IMR-90 (cell line): ENCODE measurements around the gene UBN1. TPM values are rescaled to one million over a fixed set of nuclear protein-coding genes. Genes with fewer than 3 reads are reported as not detected.

Experiments
- ATAC-seq: fragments of 200-7000 bp; cut with Tn5 transposase; 2 replicates; pipeline ENCODE4 v1.9.1; 2020; ENCODE audit warnings: low read depth, mild to moderate bottlenecking, moderate library complexity
- BruUV-seq: library from RNA; stranded (reverse); fragments of 400-500 nt; replicated peaks from 2 replicates; lab custom pipeline; 2021; lab: Mats Ljungman, UMichigan
- CTCF ChIA-PET: fragments of 300-600 bp; formaldehyde crosslinking; extraction: SDS; loops from one replicate; lab custom pipeline; 2021; ENCODE audit warnings: antibody characterized with exemption; lab: Yijun Ruan, JAX
- POLR2A ChIA-PET: fragments of 300-600 bp; sonication (Branson Sonifier 250); formaldehyde crosslinking; loops from one replicate; lab custom pipeline; 2022; ENCODE audit warnings: antibody characterized with exemption; ENCODE audit not compliant: unreplicated experiment; lab: Charles Lee
- DNase-seq: peaks from one replicate; pipeline ENCODE4 v3.0.0; 2013
- H2AFZ ChIP-seq: replicated peaks from 2 replicates; pipeline ENCODE3; 2013; ENCODE audit warnings: low read length, mild to moderate bottlenecking; ENCODE audit not compliant: poor library complexity
- H2AK5ac ChIP-seq: 2 replicates; pipeline ENCODE4 v1.6.1; 2013; ENCODE audit warnings: low read depth, low read length, inconsistent platforms
- H2AK9ac ChIP-seq: replicated peaks from 2 replicates; pipeline ENCODE3; 2013; ENCODE audit warnings: mild to moderate bottlenecking, low read depth, low read length, moderate library complexity; ENCODE audit not compliant: poor library complexity
- H2BK120ac ChIP-seq: 2 replicates; pipeline ENCODE4 v1.6.1; 2013; ENCODE audit warnings: low read depth, low read length, inconsistent platforms
- H2BK15ac ChIP-seq: 3 replicates; pipeline ENCODE4 v1.6.1; 2013; ENCODE audit warnings: low read depth, low read length, inconsistent platforms
- H2BK20ac ChIP-seq: 2 replicates; pipeline ENCODE4 v1.6.1; 2013; ENCODE audit warnings: low read depth, mild to moderate bottlenecking, inconsistent platforms, low read length, moderate library complexity
- H2BK5ac ChIP-seq: 2 replicates; pipeline ENCODE4 v1.6.1; 2013; ENCODE audit warnings: mild to moderate bottlenecking, low read depth, low read length, inconsistent platforms; ENCODE audit not compliant: poor library complexity, severe bottlenecking
- H3K14ac ChIP-seq: replicated peaks from 2 replicates; pipeline ENCODE4 v1.6.1; 2013; ENCODE audit warnings: low read depth, low read length, inconsistent platforms
- H3K18ac ChIP-seq: 2 replicates; pipeline ENCODE4 v1.6.1; 2013; ENCODE audit warnings: low read depth, low read length, control low read depth
- H3K23ac ChIP-seq: 2 replicates; pipeline ENCODE4 v1.6.1; 2013; ENCODE audit warnings: low read depth, low read length, inconsistent platforms
- H3K27ac ChIP-seq: 2 replicates; pipeline ENCODE4 v1.5.1; 2013; ENCODE audit warnings: mild to moderate bottlenecking, control low read depth, low read length; ENCODE audit not compliant: insufficient read depth
- H3K27me3 ChIP-seq: 2 replicates; pipeline ENCODE4 v1.6.1; 2013; ENCODE audit warnings: low read length; ENCODE audit not compliant: control insufficient read depth, insufficient read depth
- H3K36me3 ChIP-seq: 2 replicates; pipeline ENCODE4 v1.6.1; 2013; ENCODE audit warnings: low read length, mixed read lengths; ENCODE audit not compliant: control insufficient read depth, insufficient read depth
- H3K4ac ChIP-seq: 2 replicates; pipeline ENCODE4 v1.6.1; 2013; ENCODE audit warnings: low read depth, low read length, inconsistent platforms
- H3K4me1 ChIP-seq: 2 replicates; pipeline ENCODE4 v1.6.1; 2013; ENCODE audit warnings: low read length, mixed read lengths; ENCODE audit not compliant: control insufficient read depth, insufficient read depth
- H3K4me2 ChIP-seq: 2 replicates; pipeline ENCODE4 v1.6.1; 2013; ENCODE audit warnings: low read depth, mild to moderate bottlenecking, control low read depth, low read length, moderate library complexity
- H3K4me3 ChIP-seq: 2 replicates; pipeline ENCODE4 v1.5.1; 2013; ENCODE audit warnings: low read depth, mild to moderate bottlenecking, control low read depth, low read length, moderate library complexity; ENCODE audit not compliant: insufficient read depth
- H3K56ac ChIP-seq: 2 replicates; pipeline ENCODE4 v1.6.1; 2013; ENCODE audit warnings: low read length, inconsistent platforms; ENCODE audit not compliant: insufficient read depth; ENCODE audit errors: extremely low read depth
- H3K79me1 ChIP-seq, 2 experiments: 2 replicates each; pipeline ENCODE4 v1.6.1; 2013; ENCODE audit warnings: low read length in 2 of 2, inconsistent platforms in 1 of 2, low read depth in 1 of 2
- H3K9ac ChIP-seq: 2 replicates; pipeline ENCODE4 v1.6.1; 2013; ENCODE audit warnings: low read depth, low read length, control low read depth
- H3K9me1 ChIP-seq: 2 replicates; pipeline ENCODE4 v1.6.1; 2013; ENCODE audit warnings: low read length, inconsistent platforms; ENCODE audit not compliant: insufficient read depth
- H3K9me3 ChIP-seq: 2 replicates; pipeline ENCODE4 v1.6.1; 2013; ENCODE audit warnings: low read length; ENCODE audit not compliant: control insufficient read depth, insufficient read depth
- H4K20me1 ChIP-seq: 2 replicates; pipeline ENCODE4 v1.6.1; 2013; ENCODE audit warnings: low read length, inconsistent platforms; ENCODE audit not compliant: insufficient read depth
- H4K5ac ChIP-seq: 2 replicates; pipeline ENCODE4 v1.6.1; 2013; ENCODE audit warnings: mild to moderate bottlenecking, low read depth, low read length, control low read depth
- H4K8ac ChIP-seq, 2 experiments: 2 replicates each; pipeline ENCODE4 v1.6.1; 2013; ENCODE audit warnings: low read depth in 2 of 2, low read length in 2 of 2, control low read depth in 1 of 2, inconsistent platforms in 1 of 2
- H4K91ac ChIP-seq: 2 replicates; pipeline ENCODE4 v1.6.1; 2013; ENCODE audit warnings: low read depth, low read length, inconsistent platforms; ENCODE audit not compliant: insufficient read depth
- BHLHE40 ChIP-seq: fragments of 150-350 bp; IDR thresholded peaks from 2 replicates; pipeline ENCODE4 v1.6.1; 2016; ENCODE audit warnings: mild to moderate bottlenecking, low read depth, low read length
- CEBPB ChIP-seq: IDR thresholded peaks from 2 replicates; pipeline ENCODE4 v1.6.1; 2012; ENCODE audit warnings: low read depth, low read length, improper control_type of control experiment
- FOS ChIP-seq: fragments of 150-350 bp; IDR thresholded peaks from 2 replicates; pipeline ENCODE4 v1.6.1; 2016; ENCODE audit warnings: low read depth, low read length
- MAZ ChIP-seq: IDR thresholded peaks from 2 replicates; pipeline ENCODE4 v1.6.1; 2012; ENCODE audit warnings: low read depth, mild to moderate bottlenecking, low read length, improper control_type of control experiment, moderate library complexity, borderline replicate concordance
- RAD21 ChIP-seq: IDR thresholded peaks from 2 replicates; pipeline ENCODE4 v1.6.1; 2012; ENCODE audit warnings: low read length, improper control_type of control experiment
- RCOR1 ChIP-seq: IDR thresholded peaks from 2 replicates; pipeline ENCODE4 v1.6.1; 2012; ENCODE audit warnings: mild to moderate bottlenecking, low read length, improper control_type of control experiment; ENCODE audit not compliant: insufficient replicate concordance
- RFX5 ChIP-seq: IDR thresholded peaks from 2 replicates; pipeline ENCODE4 v1.8.0; 2012; ENCODE audit warnings: low read depth, mild to moderate bottlenecking, low read length, moderate library complexity
- USF2 ChIP-seq: fragments of 150-350 bp; IDR thresholded peaks from 2 replicates; pipeline ENCODE4 v1.6.1; 2017; ENCODE audit warnings: mild to moderate bottlenecking, antibody characterized with exemption, low read length, low read depth
- WGBS, 2 experiments: methylation state at CpG; one replicate each; pipeline versions ENCODE4 v1.1.5 to v1.1.7; 2013; ENCODE audit warnings: missing lambda C conversion rate in 2 of 2; ENCODE audit not compliant: insufficient read length in 1 of 2; ENCODE audit errors: extremely low coverage in 2 of 2; 5-methylcytosine and 5-hydroxymethylcytosine counted together
- dilution Hi-C: fragments of 300-500 bp; cut with HindIII; formaldehyde crosslinking; loops from one replicate; pipeline ENCODE4 v1.14.3; 2018; ENCODE audit warnings: low sequenced_read_pairs; ENCODE audit not compliant: unreplicated experiment
- in situ Hi-C: fragments of 300-500 bp; cut with MboI; formaldehyde crosslinking; loops from 3 replicates; pipeline ENCODE4 v1.14.3; 2019; ENCODE audit warnings: low sequenced_read_pairs, inconsistent platforms, mixed read lengths
- intact Hi-C: fragments of 100-400 bp; cut with micrococcal nuclease; formaldehyde crosslinking; loops from 2 replicates; pipeline ENCODE4 v1.10.0; 2022
- polyA plus RNA-seq, 3 experiments: library from polyadenylated mRNA; depleted of rRNA; stranded (reverse); fragments of >200 nt; gene quantifications; 2 replicates each; pipeline ENCODE4 v1.2.3, GENCODE V29; 2012; ENCODE audit warnings: low replicate concordance in 1 of 3
- total RNA-seq: library from RNA; depleted of rRNA; stranded (reverse); fragments of >200 nt; gene quantifications from 2 replicates; pipeline ENCODE4 v1.2.3, GENCODE V29; 2012

Gene UBN1
- total and polyA plus RNA-seq, 2 of the 4 experiments (the other 2 are of a cell fraction) = 5.7 to 16.3 TPM

- TF ChIP-seq FOS = no peak
Measured at GRCh38 chr16:4913774-4914525, 66.7 kb downstream of the UBN1 start (continued).

- no peak for TF ChIP-seq FOS
- no peak for TF ChIP-seq RAD21
- no peak for TF ChIP-seq BHLHE40
- no peak for TF ChIP-seq RCOR1
- no peak for TF ChIP-seq RFX5
- no peak for TF ChIP-seq MAZ
- TF ChIP-seq CEBPB = no peak
- no peak for TF ChIP-seq USF2
- CTCF ChIA-PET = interaction anchor here (0.9 kb wide), 1 partner anchor 24 kb away, joined by 3 read pairs; no protein-coding TSS in a partner anchor
- Histone ChIP-seq H4K91ac (no peak overlapping the region), H3K56ac (no peak overlapping the region), H2BK120ac (no peak overlapping the region), H4K8ac (no peak overlapping the region), H3K4me3 (no peak overlapping the region), H2AK5ac (no peak overlapping the region), H3K9ac (no peak overlapping the region), H2BK20ac (no peak overlapping the region), H3K4me1 (peaks cover 12% of the 10 kb centered on the region), H3K4ac (no peak overlapping the region), H4K20me1 (0 out of 2 replicates have a peak, but pooled peaks cover 4% of the 10 kb centered on the region), H2BK15ac (no peak overlapping the region), H2AK9ac (peak overlapping the region; percentile 70), H3K18ac (no peak overlapping the region), H2BK5ac (peak overlapping the region; percentile 25), H3K79me1 (no peaks in the 10 kb centered on the region), H2AFZ (peak overlapping the region; percentile 56), H3K27ac (no peak overlapping the region), H3K9me1 (no peaks in the 10 kb centered on the region), H3K14ac (no peak overlapping the region), H4K5ac (no peak overlapping the region), H3K4me2 (no peak overlapping the region), H3K23ac (no peak overlapping the region), H3K9me3 (no peaks in the 10 kb centered on the region), H3K27me3 (peaks cover 5% of the 10 kb centered on the region; the same call in 1 of the 2 replicates), H3K36me3 (no peaks in the 10 kb centered on the region)
- dilution Hi-C loops (no loop called here), intact Hi-C loops (no loop called here), in situ Hi-C loops (no loop called here)
- WGBS, 2 experiments = 89% methylated on average over 1 of the region's 7 CpGs; no CpG with 5 or more reads in 1 of the 2 experiments
- no TSS peak for BruUV-seq
- ATAC-seq (no peak), DNase-seq (no peak)
- POLR2A ChIA-PET = no interaction called here
Measured at GRCh38 chr16:4914528-4915225, 67.4 kb downstream of the UBN1 start.
